Fibroblast of mammary gland (primary cell): ENCODE measurements around the gene USP36.
"Not testable (repeated sequence)": the region's sequence is repeated elsewhere in the genome, so short reads cannot be mapped to it uniquely, and the experiment has no call there.

Experiments used
- DNase-seq: peaks from one replicate; pipeline ENCODE4 v3.0.0-alpha.2; 2010; ENCODE audit warnings: low read depth
- H3K4me3 ChIP-seq: 2 replicates; pipeline ENCODE4 v1.5.1; 2011; ENCODE audit warnings: low read depth, mild to moderate bottlenecking, low read length, moderate library complexity; ENCODE audit not compliant: control insufficient read depth
- TF ChIP-seq, protein P1 (sequence below): conservative IDR thresholded peaks from 2 replicates; pipeline ENCODE4 v1.5.1; 2011; ENCODE audit warnings: low read depth, low read length, inconsistent platforms; ENCODE audit not compliant: control insufficient read depth, insufficient read depth

The USP36 gene

DNA sequence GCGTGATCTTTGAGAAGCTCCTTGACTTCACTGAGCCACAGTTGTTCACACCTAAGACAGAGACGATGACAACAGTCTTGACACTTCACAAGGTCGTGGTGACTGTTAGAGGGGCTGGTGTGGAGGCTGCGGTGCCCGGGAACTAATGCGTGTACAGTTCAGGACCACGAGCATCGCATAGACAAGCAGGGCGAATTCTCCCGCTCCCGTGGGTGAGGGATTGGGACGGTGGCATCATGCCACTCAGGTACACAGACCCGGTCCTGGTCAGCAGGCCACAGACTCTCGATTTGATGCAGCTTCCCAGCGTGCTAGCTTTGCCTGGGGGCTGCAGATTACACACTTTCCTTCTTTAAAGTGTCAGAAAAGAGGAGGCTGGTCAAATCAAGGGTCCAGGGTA, 37.6 kb upstream of the USP36 start:
- DNase-seq: no peak
- TF ChIP-seq, protein P1, sequence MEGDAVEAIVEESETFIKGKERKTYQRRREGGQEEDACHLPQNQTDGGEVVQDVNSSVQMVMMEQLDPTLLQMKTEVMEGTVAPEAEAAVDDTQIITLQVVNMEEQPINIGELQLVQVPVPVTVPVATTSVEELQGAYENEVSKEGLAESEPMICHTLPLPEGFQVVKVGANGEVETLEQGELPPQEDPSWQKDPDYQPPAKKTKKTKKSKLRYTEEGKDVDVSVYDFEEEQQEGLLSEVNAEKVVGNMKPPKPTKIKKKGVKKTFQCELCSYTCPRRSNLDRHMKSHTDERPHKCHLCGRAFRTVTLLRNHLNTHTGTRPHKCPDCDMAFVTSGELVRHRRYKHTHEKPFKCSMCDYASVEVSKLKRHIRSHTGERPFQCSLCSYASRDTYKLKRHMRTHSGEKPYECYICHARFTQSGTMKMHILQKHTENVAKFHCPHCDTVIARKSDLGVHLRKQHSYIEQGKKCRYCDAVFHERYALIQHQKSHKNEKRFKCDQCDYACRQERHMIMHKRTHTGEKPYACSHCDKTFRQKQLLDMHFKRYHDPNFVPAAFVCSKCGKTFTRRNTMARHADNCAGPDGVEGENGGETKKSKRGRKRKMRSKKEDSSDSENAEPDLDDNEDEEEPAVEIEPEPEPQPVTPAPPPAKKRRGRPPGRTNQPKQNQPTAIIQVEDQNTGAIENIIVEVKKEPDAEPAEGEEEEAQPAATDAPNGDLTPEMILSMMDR: no peak
- no peak overlapping the region for H3K4me3 ChIP-seq

- DNase-seq, H3K4me3 ChIP-seq: not testable (repeated sequence)
Measured at GRCh38 chr17:78876954-78877517, 36.4 kb upstream of the USP36 start.

DNA sequence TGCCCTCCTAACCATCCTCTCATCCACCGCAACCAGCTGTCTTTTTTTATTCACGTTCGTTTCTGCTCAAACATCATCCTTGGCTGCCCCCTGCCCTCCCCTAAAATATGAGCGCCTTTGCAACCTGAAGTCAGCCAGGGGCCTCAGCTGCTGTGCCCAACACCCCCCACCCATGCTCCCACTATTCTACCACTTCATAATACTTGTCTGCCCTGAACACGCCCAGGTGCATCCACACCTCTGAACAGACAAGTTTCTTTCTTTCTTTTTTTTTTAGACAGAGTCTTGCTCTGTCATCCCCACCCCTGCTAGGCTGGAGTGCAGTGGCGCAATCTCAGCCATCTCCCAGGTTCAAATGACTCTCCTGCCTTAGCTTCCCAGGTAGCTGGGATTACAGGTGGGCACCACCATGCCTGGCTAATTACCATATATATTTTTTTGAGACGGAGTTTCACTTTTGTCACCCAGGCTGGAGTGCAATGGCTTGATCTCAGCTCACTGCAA, 35.5 kb upstream of the USP36 start:
- DNase-seq: no peak
- TF ChIP-seq, protein P1: no peak
- no peak overlapping the region for H3K4me3 ChIP-seq

GRCh38 chr17:78875363-78876093, 34.9 kb upstream of the USP36 start:
- TF ChIP-seq, protein P1: no peak
- peak; percentile 63 for DNase-seq
- no peak overlapping the region for H3K4me3 ChIP-seq

DNA sequence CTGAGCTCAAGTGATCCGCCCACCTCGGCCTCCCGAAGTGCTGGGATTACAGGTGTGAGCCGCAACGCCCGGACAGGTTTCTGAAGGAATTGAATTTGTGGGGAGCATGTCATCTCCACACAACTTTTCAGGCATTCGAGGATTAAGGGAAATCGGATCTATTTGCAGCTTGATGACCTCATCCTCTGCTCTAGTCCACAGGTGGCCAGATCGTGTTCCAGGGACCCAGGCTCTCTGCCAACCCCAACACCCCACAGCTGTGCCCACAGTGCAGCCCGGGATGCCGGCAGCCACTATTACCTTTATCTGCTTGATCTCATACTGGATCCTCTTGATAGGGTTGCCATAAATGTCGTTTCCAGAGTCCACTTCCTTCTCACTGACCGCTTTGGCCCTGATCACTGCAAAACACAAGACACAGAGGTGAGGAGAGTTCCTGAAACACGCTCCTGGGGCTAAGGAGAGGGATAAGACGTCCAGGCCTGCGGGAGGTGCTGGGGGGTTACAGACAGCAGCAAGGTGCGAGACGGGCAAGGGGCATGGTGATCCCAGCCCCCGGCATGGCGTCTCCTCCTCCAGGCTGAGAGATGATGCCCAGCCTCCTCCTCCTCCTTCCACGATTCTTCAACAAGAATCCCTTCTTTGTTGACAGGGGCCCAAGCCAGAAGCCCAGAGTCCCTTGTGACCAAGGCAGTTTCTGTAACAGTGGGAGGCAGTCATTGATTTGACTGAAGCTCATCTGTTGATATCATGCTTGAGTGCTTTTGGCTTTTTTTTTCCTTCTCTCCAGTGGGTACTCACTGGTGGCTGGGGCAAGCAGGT, 33.1 kb upstream of the USP36 start:
- no peak overlapping the region for H3K4me3 ChIP-seq
- peak; percentile 69 for DNase-seq
- TF ChIP-seq, protein P1: no peak

- TF ChIP-seq, protein P1: no peak
- no peak for DNase-seq
- no peak overlapping the region for H3K4me3 ChIP-seq
Measured at GRCh38 chr17:78872486-78872885, 31.9 kb upstream of the USP36 start.

- no peak overlapping the region for H3K4me3 ChIP-seq
- TF ChIP-seq, protein P1: no peak
- no peak for DNase-seq
Measured at GRCh38 chr17:78870621-78871020, 30.0 kb upstream of the USP36 start.
